GM12878 (cell line): Measurements from ENCODE around the gene PACS1. TPM values are rescaled to one million over a fixed set of nuclear protein-coding genes. Genes with fewer than 3 reads are reported as not detected.

Experiments used
- ATAC-seq: fragments of 200-7000 bp; cut with Tn5 transposase; 3 replicates; pipeline ENCODE4 v1.9.1; 2020; ENCODE audit warnings: mild to moderate bottlenecking, moderate library complexity
- BruUV-seq: library from RNA; stranded (reverse); fragments of 400-500 nt; replicated peaks from 2 replicates; lab custom pipeline; 2021; lab: Mats Ljungman, UMichigan
- CTCF ChIA-PET: fragments of 300-600 bp; sonication (Branson Sonifier 250); formaldehyde crosslinking; extraction: SDS; loops from one replicate; lab custom pipeline; 2021; ENCODE audit warnings: inconsistent platforms; lab: Yijun Ruan, JAX
- POLR2A ChIA-PET: fragments of 350-600 bp; formaldehyde crosslinking; extraction: SDS; loops from one replicate; lab custom pipeline; 2021; ENCODE audit warnings: inconsistent platforms; lab: Charles Lee
- RAD21 ChIA-PET: fragments of 300-600 bp; sonication (Branson Sonifier 250); formaldehyde crosslinking; loops from one replicate; lab custom pipeline; 2023; ENCODE audit warnings: antibody characterized with exemption; ENCODE audit not compliant: unreplicated experiment; lab: Charles Lee
- SMC1A ChIA-PET: fragments of 300-600 bp; sonication (Branson Sonifier 250); formaldehyde crosslinking; loops from one replicate; lab custom pipeline; 2023; ENCODE audit not compliant: unreplicated experiment, uncharacterized antibody; lab: Charles Lee
- DNase-seq: peaks from one replicate; pipeline ENCODE4 v3.0.0-alpha.2; 2011; ENCODE audit warnings: low read depth, low spot score
- FAIRE-seq: peaks from 3 replicates; lab custom pipeline; 2011; peaks lifted over from hg19 to GRCh38; lab: Jason Lieb, UNC
- H2AFZ ChIP-seq: 2 replicates; pipeline ENCODE4 v1.6.0; 2011; ENCODE audit warnings: low read depth, low read length, control low read depth; ENCODE audit not compliant: control insufficient read depth
- H3K27ac ChIP-seq: 2 replicates; pipeline ENCODE4 v1.5.1; 2011; ENCODE audit warnings: control low read depth; ENCODE audit not compliant: control insufficient read depth, insufficient read depth
- H3K27me3 ChIP-seq, 2 experiments: replicated peaks in 1 of 2; 2 replicates each; pipeline versions ENCODE4 v1.6.0 to v1.6.1; 2011; ENCODE audit warnings: low read length in 1 of 2; ENCODE audit not compliant: control insufficient read depth in 2 of 2, insufficient read depth in 2 of 2
- H3K36me3 ChIP-seq, 2 experiments: 2 replicates each; pipeline ENCODE4 v1.5.1; 2011; ENCODE audit warnings: low read length in 1 of 2; ENCODE audit not compliant: control insufficient read depth in 2 of 2, insufficient read depth in 2 of 2
- H3K4me1 ChIP-seq: 2 replicates; pipeline ENCODE4 v1.6.1; 2011; ENCODE audit warnings: mild to moderate bottlenecking, low read length, moderate library complexity, mixed read lengths; ENCODE audit not compliant: control insufficient read depth, insufficient read depth
- H3K4me2 ChIP-seq: 2 replicates; pipeline ENCODE4 v1.6.0; 2011; ENCODE audit warnings: control low read depth; ENCODE audit not compliant: control insufficient read depth, insufficient read depth
- H3K4me3 ChIP-seq: fragments of 200-600 bp; sonication (generic); 2 replicates; pipeline ENCODE4 v1.5.1; 2016
- H3K79me2 ChIP-seq: 2 replicates; pipeline ENCODE4 v1.6.0; 2011; ENCODE audit warnings: low read length; ENCODE audit not compliant: control insufficient read depth, insufficient read depth
- H3K9ac ChIP-seq: 2 replicates; pipeline ENCODE4 v1.8.0; 2011; ENCODE audit warnings: low read length, control low read depth, mixed read lengths; ENCODE audit not compliant: control insufficient read depth, insufficient read depth
- H3K9me3 ChIP-seq: replicated peaks from 3 replicates; pipeline ENCODE4 v1.5.1; 2011; ENCODE audit warnings: mild to moderate bottlenecking, low read length; ENCODE audit not compliant: control insufficient read depth, insufficient read depth
- H4K20me1 ChIP-seq: 2 replicates; pipeline ENCODE4 v1.6.0; 2011; ENCODE audit not compliant: control insufficient read depth, insufficient read depth
- CHD2 ChIP-seq: IDR thresholded peaks from 2 replicates; pipeline ENCODE4 v1.6.1; 2011; ENCODE audit warnings: low read depth, low read length, improper control_type of control experiment, borderline replicate concordance
- CREB1 ChIP-seq: IDR thresholded peaks from 2 replicates; pipeline ENCODE4 v1.6.1; 2012; ENCODE audit warnings: low read depth, mild to moderate bottlenecking, inconsistent platforms
- FOXM1 ChIP-seq: IDR thresholded peaks from 2 replicates; pipeline ENCODE4 v1.6.1; 2012; ENCODE audit warnings: low read depth, mild to moderate bottlenecking, inconsistent platforms, low read length, moderate library complexity
- MTA3 ChIP-seq: IDR thresholded peaks from 2 replicates; pipeline ENCODE4 v1.6.1; 2012; ENCODE audit warnings: low read length, inconsistent platforms, borderline replicate concordance
- NBN ChIP-seq: fragments of 450-650 bp; IDR thresholded peaks from 2 replicates; pipeline ENCODE4 v1.6.1; 2016
- NFXL1 ChIP-seq: fragments of 450-650 bp; IDR thresholded peaks from 2 replicates; pipeline ENCODE4 v1.6.1; 2017; ENCODE audit warnings: antibody characterized with exemption, mild to moderate bottlenecking, borderline replicate concordance
- NRF1 ChIP-seq: conservative IDR thresholded peaks from 2 replicates; pipeline ENCODE4 v1.6.1; 2011; ENCODE audit warnings: mild to moderate bottlenecking, low read depth, low read length, improper control_type of control experiment
- RCOR1 ChIP-seq: conservative IDR thresholded peaks from 2 replicates; pipeline ENCODE4 v1.6.1; 2012; ENCODE audit warnings: low read depth, low read length, improper control_type of control experiment
- SMAD5 ChIP-seq: IDR thresholded peaks from 2 replicates; pipeline ENCODE4 v1.6.1; 2016; ENCODE audit warnings: antibody characterized with exemption, low read depth
- SP1 ChIP-seq: IDR thresholded peaks from one replicate; pipeline ENCODE4 v1.6.1; 2011; ENCODE audit warnings: low read depth, low read length
- SREBF1 ChIP-seq: IDR thresholded peaks from 2 replicates; pipeline ENCODE4 v1.6.1; 2012; ENCODE audit warnings: mild to moderate bottlenecking, low read length
- SREBF2 ChIP-seq: IDR thresholded peaks from 2 replicates; pipeline ENCODE4 v1.6.1; 2012; ENCODE audit warnings: mild to moderate bottlenecking, low read length
- TARDBP ChIP-seq: IDR thresholded peaks from 2 replicates; pipeline ENCODE4 v1.6.1; 2016; ENCODE audit warnings: borderline replicate concordance
- ZNF622 ChIP-seq: fragments of 450-650 bp; IDR thresholded peaks from 2 replicates; pipeline ENCODE4 v1.6.1; 2017; ENCODE audit warnings: mild to moderate bottlenecking, inconsistent platforms
- ZNF687 ChIP-seq: fragments of 450-650 bp; IDR thresholded peaks from 2 replicates; pipeline ENCODE4 v1.6.1; 2017; ENCODE audit warnings: mild to moderate bottlenecking, moderate library complexity
- WGBS: methylation state at CpG from one replicate; pipeline ENCODE4 v1.1.6; 2016; ENCODE audit warnings: low lambda C conversion rate; ENCODE audit not compliant: insufficient replicate concordance, insufficient coverage; ENCODE audit errors: missing lambda C conversion rate; 5-methylcytosine and 5-hydroxymethylcytosine counted together
- in situ Hi-C: fragments of 300-500 bp; cut with MboI; formaldehyde crosslinking; loops from 9 replicates; pipeline ENCODE4 v1.14.3; 2018; ENCODE audit warnings: mixed read lengths
- intact Hi-C: fragments of 100-400 bp; cut with micrococcal nuclease; formaldehyde crosslinking; loops from one replicate; pipeline ENCODE4 v1.14.2; 2022; ENCODE audit not compliant: unreplicated experiment
- polyA plus RNA-seq, 11 experiments: library from polyadenylated mRNA; depleted of rRNA in 4 of 11; unstranded in 6 of 11; stranded (reverse) in 5 of 11; fragments of >200 nt; fragmentation: Nextera tagmentation in 4 of 11; fragmentation: Illumina TruSeq in 1 of 11; extraction: Ambion mirVana in 4 of 11; extraction: Trizol in 1 of 11; gene quantifications; 1 replicate in 1 of 11; 2 replicates in 10 of 11; pipeline versions ENCODE4 v1.2.1 to v1.2.3, GENCODE V29; 2011 to 2016; ENCODE audit warnings: inconsistent platforms in 2 of 11, missing spikeins in 2 of 11, low read depth in 1 of 11
- total RNA-seq, 4 experiments: library from RNA; depleted of rRNA in 3 of 4; stranded (reverse); fragments of >200 nt in 3 of 4; fragmentation: Illumina TruSeq in 1 of 4; extraction: Trizol in 1 of 4; gene quantifications; 2 replicates each; pipeline versions ENCODE4 v1.2.1 to v1.2.3, GENCODE V29; 2013 to 2021

Gene PACS1
- total and polyA plus RNA-seq, 10 of the 15 experiments (the other 5 are each of a cell fraction or from before 2014, with no cell fraction given): 1.1 to 74.3 (median 17.9) TPM

GRCh38 chr11:66283461-66284105, 213.5 kb downstream of the PACS1 start:
- no peak for FAIRE-seq
- CTCF ChIA-PET: interaction anchor here (0.6 to 2.8 kb wide), 10 partner anchors 12 to 219 kb away, joined by 3 to 29 read pairs (median 3); no protein-coding TSS in a partner anchor
- in situ Hi-C loops: no loop called here

GRCh38 chr11:66284526-66285078, 214.5 kb downstream of the PACS1 start:
- Histone ChIP-seq H3K27ac (no peak overlapping the region), H3K79me2 (peaks cover 12% of the 10 kb centered on the region), H3K4me2 (no peak overlapping the region), H3K4me1 (peaks cover 13% of the 10 kb centered on the region), H3K9me3 (no peaks in the 10 kb centered on the region), H3K27me3 (no peaks in the 10 kb centered on the region), H3K4me3 (no peak overlapping the region), H3K36me3 (no peaks in the 10 kb centered on the region; a peak in 1 of 4 replicates), H3K9ac (no peak overlapping the region), H4K20me1 (no peaks in the 10 kb centered on the region; the same call in none of the 2 replicates), H2AFZ (no peak overlapping the region)
- FAIRE-seq (no peak), DNase-seq (no peak), ATAC-seq (no peak)
- ChIA-PET RAD21 (interaction anchor here (1.1 kb wide), 1 partner anchor 87 kb away, joined by 3 read pairs; no protein-coding TSS in a partner anchor), SMC1A (no interaction called here), CTCF (interaction anchor here (0.9 to 2.2 kb wide), 5 partner anchors 13 to 63 kb away, joined by 3 to 9 read pairs (median 3); no protein-coding TSS in a partner anchor), POLR2A (interaction anchor here (1.6 kb wide), 1 partner anchor 25 kb away, joined by 6 read pairs; no protein-coding TSS in a partner anchor)
- in situ Hi-C loops: no loop called here
- WGBS: 92% methylated on average over 15 of the region's 16 CpGs
- intact Hi-C loops: no loop called here
- BruUV-seq: no TSS peak
- no peak for TF ChIP-seq NFXL1
- TF ChIP-seq ZNF687: no peak
- no peak for TF ChIP-seq MTA3
- TF ChIP-seq SP1: no peak
- no peak for TF ChIP-seq FOXM1
- TF ChIP-seq NRF1: no peak
- TF ChIP-seq NBN: no peak

More at GRCh38 chr11:66283461-66284105, 213.5 kb downstream of the PACS1 start:
- H3K4me3 ChIP-seq: no peak overlapping the region
- ATAC-seq (no peak), DNase-seq (no peak)
- WGBS: 81% methylated on average over 10 of the region's 14 CpGs
- peaks cover 11% of the 10 kb centered on the region for H3K79me2 ChIP-seq
- TF ChIP-seq CREB1 (no peak), SREBF1 (no peak), SMAD5 (no peak), RCOR1 (no peak), TARDBP (no peak), CHD2 (no peak), ZNF622 (no peak), SREBF2 (no peak)
- no peaks in the 10 kb centered on the region for H3K27me3 ChIP-seq
- no peak overlapping the region for H2AFZ ChIP-seq
- H3K36me3 ChIP-seq: no peaks in the 10 kb centered on the region; a peak in 1 of 4 replicates
- H4K20me1 ChIP-seq: no peaks in the 10 kb centered on the region; the same call in none of the 2 replicates
- ChIA-PET RAD21 (interaction anchor here (1.1 to 2.2 kb wide), 3 partner anchors 16 to 88 kb away, joined by 3 to 11 read pairs (median 5); no protein-coding TSS in a partner anchor), POLR2A (interaction anchor here (0.6 to 1.3 kb wide), 2 partner anchors 10 to 13 kb away, joined by 5 read pairs; no protein-coding TSS in a partner anchor), SMC1A (interaction anchor here (1.0 to 3.4 kb wide), 2 partner anchors 16 to 61 kb away, joined by 8 to 10 read pairs; partner anchors contain the start of gene RAB1B)
- no peaks in the 10 kb centered on the region for H3K9me3 ChIP-seq
- H3K9ac ChIP-seq: no peak overlapping the region
- no peak overlapping the region for H3K27ac ChIP-seq
- intact Hi-C loops: loop anchor here (2.0 kb wide), 1 partner anchor 15 kb away; the partner anchor contains the start of gene RAB1B
- no peak overlapping the region for H3K4me2 ChIP-seq
- peaks cover 13% of the 10 kb centered on the region for H3K4me1 ChIP-seq
- BruUV-seq: no TSS peak
